GM23338 (cell line): ENCODE measurements around the gene MAD1L1. TPM values are rescaled to one million over a fixed set of nuclear protein-coding genes. Genes with fewer than 3 reads are reported as not detected.

Source experiments
- ATAC-seq: fragments of 200-7000 bp; cut with Tn5 transposase; 3 replicates; pipeline ENCODE4 v1.9.1; 2020
- DNase-seq: peaks from one replicate; pipeline ENCODE4 v3.0.0-alpha.2; 2015; ENCODE audit warnings: low spot score
- H2AFZ ChIP-seq: fragments of 200-600 bp; sonication (generic); 2 replicates; pipeline ENCODE4 v1.8.0; 2016; ENCODE audit warnings: antibody characterized with exemption, mild to moderate bottlenecking, moderate library complexity
- H3F3A ChIP-seq: fragments of 200-600 bp; sonication (generic); replicated peaks from 2 replicates; pipeline ENCODE4 v1.8.0; 2017; ENCODE audit warnings: antibody characterized with exemption, mixed run types, low read depth
- H3K27ac ChIP-seq: fragments of 200-600 bp; sonication (generic); 2 replicates; pipeline ENCODE4 v1.6.1; 2016; ENCODE audit warnings: low read depth
- H3K27me3 ChIP-seq: fragments of 200-600 bp; sonication (generic); 2 replicates; pipeline ENCODE4 v1.8.0; 2016; ENCODE audit warnings: mild to moderate bottlenecking, mixed run types, moderate library complexity; ENCODE audit not compliant: insufficient read depth
- H3K36me3 ChIP-seq: fragments of 200-600 bp; sonication (generic); 2 replicates; pipeline ENCODE4 v1.8.0; 2016; ENCODE audit warnings: mild to moderate bottlenecking; ENCODE audit not compliant: insufficient read depth
- H3K4me1 ChIP-seq: fragments of 200-600 bp; sonication (generic); 2 replicates; pipeline ENCODE4 v1.8.0; 2016; ENCODE audit warnings: mild to moderate bottlenecking, moderate library complexity; ENCODE audit not compliant: insufficient read depth
- H3K4me2 ChIP-seq: fragments of 200-600 bp; sonication (generic); 2 replicates; pipeline ENCODE4 v1.7.1; 2017; ENCODE audit warnings: mixed run types
- H3K4me3 ChIP-seq: fragments of 200-600 bp; sonication (generic); 2 replicates; pipeline ENCODE4 v1.6.1; 2016; ENCODE audit warnings: mixed run types
- H3K79me2 ChIP-seq: fragments of 200-600 bp; sonication (generic); replicated peaks from 2 replicates; pipeline ENCODE4 v1.8.0; 2017; ENCODE audit warnings: mild to moderate bottlenecking; ENCODE audit not compliant: insufficient read depth
- H3K9me2 ChIP-seq: fragments of 200-600 bp; sonication (generic); 2 replicates; pipeline ENCODE4 v1.8.0; 2017; ENCODE audit not compliant: insufficient read depth
- H4K20me1 ChIP-seq: fragments of 200-600 bp; sonication (generic); replicated peaks from 2 replicates; pipeline ENCODE4 v1.8.0; 2017; ENCODE audit warnings: mild to moderate bottlenecking; ENCODE audit not compliant: insufficient read depth
- H3K27ac Mint-ChIP-seq: 2 replicates; pipeline ENCODE4 v1.8.0; 2020; ENCODE audit warnings: inconsistent platforms, mild to moderate bottlenecking, moderate library complexity, mixed read lengths
- H3K27me3 Mint-ChIP-seq: 3 replicates; pipeline ENCODE4 v1.8.0; 2022; ENCODE audit warnings: low read depth, mild to moderate bottlenecking, moderate library complexity, mixed read lengths, inconsistent platforms; ENCODE audit not compliant: insufficient read depth, poor library complexity
- H3K36me3 Mint-ChIP-seq: 3 replicates; pipeline ENCODE4 v1.8.0; 2021; ENCODE audit warnings: low read depth, mild to moderate bottlenecking, inconsistent platforms, moderate library complexity, mixed read lengths
- H3K4me1 Mint-ChIP-seq: 3 replicates; pipeline ENCODE4 v1.8.0; 2020; ENCODE audit warnings: mild to moderate bottlenecking, inconsistent platforms, mixed read lengths
- H3K4me3 Mint-ChIP-seq: 3 replicates; pipeline ENCODE4 v1.8.0; 2021; ENCODE audit warnings: moderate library complexity, mild to moderate bottlenecking, inconsistent platforms, mixed read lengths
- H3K9me3 Mint-ChIP-seq: 3 replicates; pipeline ENCODE4 v1.8.0; 2020; ENCODE audit warnings: moderate library complexity, mild to moderate bottlenecking, inconsistent platforms, mixed read lengths
- CTCF ChIP-seq, 2 experiments: fragments of 200-600 bp in 1 of 2; sonication (generic) in 1 of 2; conservative IDR thresholded peaks; 2 replicates each; pipeline versions ENCODE4 v1.5.1 to v1.6.1; 2016 to 2017; ENCODE audit warnings: antibody characterized with exemption in 2 of 2, low read depth in 2 of 2, mild to moderate bottlenecking in 2 of 2, moderate library complexity in 1 of 2
- ETS1 ChIP-seq: IDR thresholded peaks from 2 replicates; pipeline ENCODE4 v1.6.1; 2016; ENCODE audit warnings: antibody characterized with exemption
- EZH2 ChIP-seq: fragments of 200-600 bp; sonication (generic); IDR thresholded peaks from one replicate; pipeline ENCODE4 v1.8.0; 2017; ENCODE audit warnings: antibody characterized with exemption, mild to moderate bottlenecking, low read depth; ENCODE audit not compliant: unreplicated experiment
- EZH2phosphoT487 ChIP-seq: fragments of 200-600 bp; sonication (generic); IDR thresholded peaks from one replicate; pipeline ENCODE4 v1.8.1; 2018; ENCODE audit warnings: antibody characterized with exemption; ENCODE audit not compliant: unreplicated experiment
- JUNB ChIP-seq: IDR thresholded peaks from one replicate; pipeline ENCODE4 v1.6.1; 2016; ENCODE audit warnings: antibody characterized with exemption; ENCODE audit not compliant: unreplicated experiment
- REST ChIP-seq: IDR thresholded peaks from one replicate; pipeline ENCODE4 v1.6.1; 2018; ENCODE audit warnings: antibody characterized with exemption; ENCODE audit not compliant: unreplicated experiment
- STAT1 ChIP-seq: IDR thresholded peaks from one replicate; pipeline ENCODE4 v1.6.1; 2016; ENCODE audit warnings: antibody characterized with exemption; ENCODE audit not compliant: unreplicated experiment
- ZNF331 ChIP-seq: fragments of 250-450 bp; sonication (Bioruptor Pico); IDR thresholded peaks from 2 replicates; pipeline ENCODE4 v1.5.0; 2020; ENCODE audit warnings: low read depth, mild to moderate bottlenecking, moderate library complexity
- ZNF462 ChIP-seq: fragments of 250-450 bp; sonication (Bioruptor Pico); IDR thresholded peaks from 2 replicates; pipeline ENCODE4 v1.5.0; 2020; ENCODE audit warnings: mild to moderate bottlenecking, moderate library complexity
- polyA plus RNA-seq: library from polyadenylated mRNA; unstranded; fragments of >200 nt; fragmentation: Nextera tagmentation; extraction: Ambion mirVana; gene quantifications from 2 replicates; pipeline ENCODE4 v1.2.1, GENCODE V29; 2016
- total RNA-seq: library from RNA; depleted of rRNA; stranded (reverse); fragments of >200 nt; shearing (Covaris generic); gene quantifications from 2 replicates; pipeline ENCODE4 v1.2.3, GENCODE V29; 2014

MAD1L1 gene
- total and polyA plus RNA-seq, 2 experiments from 2014 or later: 40.3 to 59.3 TPM

GRCh38 chr7:2282185-2282751 is 49.5 kb upstream of the MAD1L1 start:
- H3K9me2 ChIP-seq: no peaks in the 10 kb centered on the region
- ATAC-seq: peak; percentile 33
- H3K4me3 Mint-ChIP-seq: no peak overlapping the region
- no peak for DNase-seq
- H3K27me3 ChIP-seq: no peaks in the 10 kb centered on the region
- H3K27me3 Mint-ChIP-seq: peaks cover 8% of the 10 kb centered on the region
- H3K79me2 ChIP-seq: peaks cover 31% of the 10 kb centered on the region
- peak overlapping the region; percentile 2; the same call in 1 of the 2 replicates for H3K27ac Mint-ChIP-seq
- no peaks in the 10 kb centered on the region for H3F3A ChIP-seq
- H3K4me1 ChIP-seq: no peaks in the 10 kb centered on the region; the same call in 1 of the 2 replicates
- H3K36me3 ChIP-seq: no peaks in the 10 kb centered on the region
- no peaks in the 10 kb centered on the region for H3K9me3 Mint-ChIP-seq
- H2AFZ ChIP-seq: no peak overlapping the region
- peaks cover 12% of the 10 kb centered on the region; the same call in 2 of the 3 replicates for H3K4me1 Mint-ChIP-seq
- no peaks in the 10 kb centered on the region for H3K36me3 Mint-ChIP-seq
- 0 out of 2 replicates have a peak overlapping the region, but pooled peaks have one; percentile 63 for H3K27ac ChIP-seq
- H4K20me1 ChIP-seq: no peaks in the 10 kb centered on the region; the same call in 1 of the 2 replicates
- H3K4me2 ChIP-seq: no peak overlapping the region
- no peak overlapping the region for H3K4me3 ChIP-seq
- TF ChIP-seq CTCF (conservative IDR thresholded peaks at IDR 0.05; ENCODE audit: low read depth in 2 of 2) (no peak), ZNF331 (no peak), JUNB (no peak), REST (no peak), EZH2phosphoT487 (no peak), ZNF462 (CRISPR knock-in tag) (no peak), STAT1 (no peak), EZH2 (no peak), ETS1 (no peak)
